ENCODE data around the gene PDCD4. TPM values are rescaled to one million over a fixed set of nuclear protein-coding genes. Genes with fewer than 3 reads are reported as not detected.

Gene PDCD4
- total and polyA plus RNA-seq, 5 donors from 2014 or later: 167 to 224 (median 204) TPM

DNA sequence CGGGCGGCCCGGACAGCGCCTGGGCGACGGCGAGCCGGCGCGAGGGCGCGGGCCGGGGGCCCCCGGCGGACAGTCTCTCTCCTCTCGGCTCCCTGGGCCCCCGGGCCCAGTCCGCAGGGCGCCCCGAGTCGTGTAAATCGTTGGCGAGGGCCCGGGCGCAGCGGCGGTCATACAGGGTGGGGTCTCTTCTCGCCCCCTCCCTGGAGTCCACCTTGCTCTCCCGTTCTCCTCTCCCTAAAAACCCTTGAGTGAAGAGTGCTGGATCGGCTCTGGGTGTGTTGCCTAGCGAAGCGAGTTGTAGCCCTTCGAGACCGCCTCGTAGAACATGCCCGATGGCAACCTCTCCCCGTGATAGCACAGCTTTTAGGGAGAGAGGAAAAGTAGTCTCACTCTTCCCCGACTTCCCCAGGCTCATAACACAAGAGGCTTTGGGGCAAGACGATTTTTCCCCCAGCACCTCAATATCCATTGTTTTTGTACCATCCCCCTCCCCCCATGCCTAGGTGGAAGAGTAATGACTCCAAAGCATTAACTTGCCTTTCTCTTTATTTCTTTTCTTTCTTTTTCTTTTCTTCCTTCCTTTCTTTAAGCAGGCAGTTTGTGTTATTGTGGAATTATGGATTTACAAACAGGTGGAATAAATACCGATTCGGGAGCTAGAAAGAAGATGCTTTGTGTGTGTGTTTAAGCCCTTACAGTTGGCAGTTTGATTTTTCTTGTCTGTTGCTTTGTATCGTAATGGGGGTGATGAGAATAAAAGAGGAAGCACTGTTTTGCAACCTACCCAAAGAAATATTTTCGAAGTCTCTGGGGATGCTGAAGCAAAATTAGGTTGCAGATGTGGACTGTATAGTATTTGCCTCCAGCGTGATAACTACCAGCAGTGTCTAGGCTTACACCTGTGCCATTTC lies 48.5 kb downstream of the PDCD4 start:
- Histone ChIP-seq H3K4me1 (ENCODE audit: control insufficient read depth, insufficient read depth, low read length, poor library complexity, severe bottlenecking) (peaks cover 30% of the 10 kb centered on the region), H3K9me3 (ENCODE audit: control insufficient read depth in 2 of 2, low read length in 2 of 2) (no peaks in the 10 kb centered on the region), H3K27me3 (ENCODE audit: control insufficient read depth, insufficient read depth, low read length) (no peaks in the 10 kb centered on the region), H3K36me3 (ENCODE audit: control insufficient read depth, insufficient read depth, low read length) (no peaks in the 10 kb centered on the region), H3K27ac (ENCODE audit: insufficient read depth, low read length, poor library complexity, severe bottlenecking) (peak overlapping the region; percentile 99), H3K4me3 (ENCODE audit: low read depth, low read length) (peak overlapping the region; percentile 91)
- Mint-ChIP-seq H3K9me3 (no peaks in the 10 kb centered on the region), H3K27ac (peak overlapping the region; percentile 77 to 91 (median 90)), H3K4me1 (peaks cover 20 to 64% (median 42%) of the 10 kb centered on the region in 4 donors), H3K36me3 (peaks cover 8% of the 10 kb centered on the region), H3K4me3 (peak overlapping the region; percentile 94 to 99 (median 96)), H3K27me3 (no peaks in the 10 kb centered on the region)
- peak; percentile 4 to 47 (median 22) for DNase-seq
- no peak for ATAC-seq (ENCODE audit: low read depth in 2 of 2)

DNA sequence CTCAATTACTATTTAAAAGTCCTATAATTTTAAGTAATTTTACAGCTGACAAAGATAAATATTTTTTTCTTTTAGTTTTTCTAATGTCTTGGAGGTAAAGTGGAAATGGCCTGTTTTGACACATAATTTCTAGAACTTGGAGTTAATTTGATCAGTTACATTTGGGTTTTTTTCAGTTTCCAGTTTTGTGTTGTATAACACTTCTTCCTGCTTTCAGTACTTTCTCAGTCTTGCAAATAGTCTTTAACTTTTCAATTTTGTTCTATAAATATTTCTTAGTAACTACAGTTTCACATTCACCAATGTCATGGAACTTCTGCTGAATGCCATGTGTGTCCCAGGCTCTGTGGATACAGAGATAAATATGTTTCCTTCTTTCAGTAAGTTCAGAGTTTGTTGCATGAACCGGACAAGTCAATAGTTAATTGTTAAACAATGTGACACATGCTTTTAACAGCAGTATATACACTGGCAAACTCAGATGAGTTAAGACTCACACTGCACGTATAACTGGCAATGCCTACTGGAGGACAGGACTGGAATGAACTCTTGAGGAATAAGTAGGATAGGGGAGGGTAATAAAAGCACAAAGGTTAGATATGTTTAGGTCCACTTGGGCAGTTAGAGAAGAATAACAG lies 52.2 kb downstream of the PDCD4 start:
- Mint-ChIP-seq H3K9me3 (no peaks in the 10 kb centered on the region), H3K36me3 (no peaks in the 10 kb centered on the region), H3K27me3 (no peaks in the 10 kb centered on the region), H3K4me1 (peaks cover 24 to 68% (median 41%) of the 10 kb centered on the region in 4 donors), H3K4me3 (peak overlapping the region in 2 of 4 donors; percentile 16 to 17), H3K27ac (peak overlapping the region in 1 of 3 donors; percentile 33)
- Histone ChIP-seq H3K27ac (ENCODE audit: insufficient read depth, low read length, poor library complexity, severe bottlenecking) (no peak overlapping the region), H3K9me3 (ENCODE audit: control insufficient read depth in 2 of 2, low read length in 2 of 2) (no peaks in the 10 kb centered on the region), H3K27me3 (ENCODE audit: control insufficient read depth, insufficient read depth, low read length) (no peaks in the 10 kb centered on the region), H3K36me3 (ENCODE audit: control insufficient read depth, insufficient read depth, low read length) (no peaks in the 10 kb centered on the region), H3K4me1 (ENCODE audit: control insufficient read depth, insufficient read depth, low read length, poor library complexity, severe bottlenecking) (peaks cover 39% of the 10 kb centered on the region), H3K4me3 (ENCODE audit: low read depth, low read length) (peak overlapping the region; percentile 9)
- DNase-seq: no peak
- ATAC-seq (ENCODE audit: low read depth in 2 of 2): no peak

DNA sequence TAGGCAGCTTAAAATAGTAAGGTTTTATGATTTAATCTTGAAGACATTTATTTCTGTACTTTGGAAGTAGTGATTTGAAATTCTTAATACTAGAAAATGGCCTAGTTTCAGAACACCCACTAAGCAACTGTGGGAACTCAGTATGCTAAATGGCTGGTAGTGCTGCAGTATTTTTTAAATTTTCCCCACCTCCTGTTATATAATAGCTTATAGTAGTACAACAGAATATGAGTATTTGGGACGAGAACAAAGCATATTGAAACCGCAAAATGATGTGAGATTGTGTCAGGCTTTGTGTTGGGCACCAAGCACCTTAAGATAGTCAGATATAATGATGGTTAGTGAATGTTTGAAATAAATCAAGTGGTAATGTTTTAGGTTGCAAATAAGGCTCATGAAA lies 55.7 kb downstream of the PDCD4 start:
- Mint-ChIP-seq H3K36me3 (no peaks in the 10 kb centered on the region), H3K27me3 (no peaks in the 10 kb centered on the region), H3K9me3 (no peaks in the 10 kb centered on the region), H3K27ac (no peak overlapping the region), H3K4me1 (peaks cover 24 to 47% (median 38%) of the 10 kb centered on the region in 4 donors), H3K4me3 (no peak overlapping the region)
- H3K27me3 ChIP-seq (ENCODE audit: control insufficient read depth, insufficient read depth, low read length): no peaks in the 10 kb centered on the region
- ATAC-seq (ENCODE audit: low read depth in 2 of 2) (no peak), DNase-seq (no peak)
- no peaks in the 10 kb centered on the region for H3K36me3 ChIP-seq (ENCODE audit: control insufficient read depth, insufficient read depth, low read length)
- H3K27ac ChIP-seq (ENCODE audit: insufficient read depth, low read length, poor library complexity, severe bottlenecking): no peak overlapping the region
- no peaks in the 10 kb centered on the region for H3K9me3 ChIP-seq (ENCODE audit: control insufficient read depth in 2 of 2, low read length in 2 of 2)
- peaks cover 35% of the 10 kb centered on the region for H3K4me1 ChIP-seq (ENCODE audit: control insufficient read depth, insufficient read depth, low read length, poor library complexity, severe bottlenecking)
- H3K4me3 ChIP-seq (ENCODE audit: low read depth, low read length): peak overlapping the region; percentile 7

- no peaks in the 10 kb centered on the region for H3K36me3 Mint-ChIP-seq
Observed at GRCh38 chr10:110931769-110932381, 60.1 kb downstream of the PDCD4 start.

DNA sequence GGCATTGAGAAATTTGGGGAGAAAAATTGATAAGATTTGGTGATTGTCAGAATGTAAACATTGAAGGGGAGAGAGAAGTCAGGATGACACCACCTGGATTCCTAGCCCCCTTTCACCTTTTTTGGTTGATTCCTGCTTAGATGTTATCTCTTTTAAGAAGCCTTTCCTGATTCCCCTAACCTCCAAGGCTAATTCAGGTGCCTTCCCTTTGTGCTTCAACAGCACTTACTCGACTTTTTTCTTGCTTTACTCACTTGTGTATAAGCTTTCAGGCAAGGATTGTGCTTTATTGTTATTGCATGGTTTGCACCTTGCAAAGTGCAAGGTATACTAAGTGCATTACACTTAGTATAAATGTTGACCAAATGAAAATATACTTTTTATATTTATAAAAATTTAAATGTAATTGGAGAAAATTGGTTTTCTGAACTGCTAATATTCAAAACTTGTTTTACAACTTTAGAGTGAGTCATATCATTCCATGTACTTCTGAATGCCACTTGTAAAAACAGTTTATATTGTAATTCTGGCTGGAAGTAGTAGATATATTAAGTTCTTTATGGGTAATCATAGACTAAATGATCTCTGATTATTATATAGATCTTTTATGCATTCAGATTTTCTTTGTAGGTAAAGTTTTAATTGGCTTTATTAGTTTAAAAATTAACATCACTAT lies 60.9 kb downstream of the PDCD4 start:
- H3K9me3 Mint-ChIP-seq: no peaks in the 10 kb centered on the region
- Histone ChIP-seq H3K27ac (ENCODE audit: insufficient read depth, low read length, poor library complexity, severe bottlenecking) (no peak overlapping the region), H3K27me3 (ENCODE audit: control insufficient read depth, insufficient read depth, low read length) (no peaks in the 10 kb centered on the region), H3K4me1 (ENCODE audit: control insufficient read depth, insufficient read depth, low read length, poor library complexity, severe bottlenecking) (peaks cover 16% of the 10 kb centered on the region), H3K36me3 (ENCODE audit: control insufficient read depth, insufficient read depth, low read length) (peaks cover 5% of the 10 kb centered on the region), H3K4me3 (ENCODE audit: low read depth, low read length) (no peak overlapping the region), H3K9me3 (ENCODE audit: control insufficient read depth in 2 of 2, low read length in 2 of 2) (no peaks in the 10 kb centered on the region)
- H3K27ac Mint-ChIP-seq: no peak overlapping the region
- ATAC-seq (ENCODE audit: low read depth in 2 of 2) (no peak), DNase-seq (no peak)
- H3K4me1 Mint-ChIP-seq: peaks cover 15 to 40% (median 33%) of the 10 kb centered on the region in 4 donors
- H3K4me3 Mint-ChIP-seq: no peak overlapping the region
- H3K27me3 Mint-ChIP-seq: no peaks in the 10 kb centered on the region
- H3K36me3 Mint-ChIP-seq: no peaks in the 10 kb centered on the region

More at GRCh38 chr10:110931769-110932381, 60.1 kb downstream of the PDCD4 start:
- Histone ChIP-seq H3K36me3 (ENCODE audit: control insufficient read depth, insufficient read depth, low read length) (peaks cover 2% of the 10 kb centered on the region), H3K27me3 (ENCODE audit: control insufficient read depth, insufficient read depth, low read length) (no peaks in the 10 kb centered on the region), H3K27ac (ENCODE audit: insufficient read depth, low read length, poor library complexity, severe bottlenecking) (no peak overlapping the region), H3K9me3 (ENCODE audit: control insufficient read depth in 2 of 2, low read length in 2 of 2) (no peaks in the 10 kb centered on the region), H3K4me3 (ENCODE audit: low read depth, low read length) (peak overlapping the region; percentile 9), H3K4me1 (ENCODE audit: control insufficient read depth, insufficient read depth, low read length, poor library complexity, severe bottlenecking) (peaks cover 23% of the 10 kb centered on the region)
- no peak overlapping the region for H3K4me3 Mint-ChIP-seq
- no peaks in the 10 kb centered on the region for H3K27me3 Mint-ChIP-seq
- H3K27ac Mint-ChIP-seq: no peak overlapping the region
- H3K4me1 Mint-ChIP-seq: peaks cover 17 to 42% (median 34%) of the 10 kb centered on the region in 4 donors
- H3K9me3 Mint-ChIP-seq: no peaks in the 10 kb centered on the region
- ATAC-seq (ENCODE audit: low read depth in 2 of 2): no peak
- no peak for DNase-seq

GRCh38 chr10:110936757-110937156 lies 65.0 kb downstream of the PDCD4 start:
- Mint-ChIP-seq H3K4me1 (peaks cover 35 to 55% (median 47%) of the 10 kb centered on the region in 4 donors), H3K27me3 (no peaks in the 10 kb centered on the region), H3K4me3 (no peak overlapping the region), H3K9me3 (peaks cover 0 to 4% (median 0%) of the 10 kb centered on the region in 7 donors), H3K27ac (no peak overlapping the region), H3K36me3 (peaks cover 13% of the 10 kb centered on the region)
- H3K4me1 ChIP-seq (ENCODE audit: control insufficient read depth, insufficient read depth, low read length, poor library complexity, severe bottlenecking): no peaks in the 10 kb centered on the region
- H3K27me3 ChIP-seq (ENCODE audit: control insufficient read depth, insufficient read depth, low read length): no peaks in the 10 kb centered on the region
- H3K27ac ChIP-seq (ENCODE audit: insufficient read depth, low read length, poor library complexity, severe bottlenecking): no peak overlapping the region
- no peak overlapping the region for H3K4me3 ChIP-seq (ENCODE audit: low read depth, low read length)
- DNase-seq (no peak), ATAC-seq (ENCODE audit: low read depth in 2 of 2) (no peak)
- peaks cover 10% of the 10 kb centered on the region for H3K36me3 ChIP-seq (ENCODE audit: control insufficient read depth, insufficient read depth, low read length)
- H3K9me3 ChIP-seq (ENCODE audit: control insufficient read depth in 2 of 2, low read length in 2 of 2): no peaks in the 10 kb centered on the region

DNA sequence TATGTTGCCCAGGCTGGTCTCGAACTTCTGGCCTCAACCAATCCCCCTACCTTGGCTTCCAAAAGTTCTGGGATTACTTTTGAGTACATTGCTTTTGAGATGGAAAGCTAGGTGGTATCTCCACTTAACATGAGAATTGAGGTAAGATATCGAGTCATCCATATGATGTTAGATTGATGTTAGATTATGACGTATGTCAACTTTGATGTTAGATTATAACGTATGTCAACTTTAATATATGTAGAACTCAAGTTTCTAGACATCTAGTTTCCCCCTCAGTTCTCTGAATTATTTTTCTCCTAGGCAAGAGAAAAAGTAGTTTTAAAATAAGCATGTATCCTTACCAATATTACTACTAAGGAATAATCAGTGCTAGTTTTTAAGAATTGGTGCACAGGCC lies 67.7 kb downstream of the PDCD4 start:
- peaks cover 33% of the 10 kb centered on the region for H3K36me3 Mint-ChIP-seq
- H3K4me1 ChIP-seq (ENCODE audit: control insufficient read depth, insufficient read depth, low read length, poor library complexity, severe bottlenecking): no peaks in the 10 kb centered on the region
- H3K9me3 ChIP-seq (ENCODE audit: control insufficient read depth in 2 of 2, low read length in 2 of 2): no peaks in the 10 kb centered on the region
- H3K4me3 Mint-ChIP-seq: no peak overlapping the region
- no peak overlapping the region for H3K27ac Mint-ChIP-seq
- H3K4me3 ChIP-seq (ENCODE audit: low read depth, low read length): no peak overlapping the region
- ATAC-seq (ENCODE audit: low read depth in 2 of 2): no peak
- H3K27me3 Mint-ChIP-seq: no peaks in the 10 kb centered on the region
- H3K4me1 Mint-ChIP-seq: peaks cover 44 to 62% (median 52%) of the 10 kb centered on the region in 4 donors
- H3K36me3 ChIP-seq (ENCODE audit: control insufficient read depth, insufficient read depth, low read length): peaks cover 23% of the 10 kb centered on the region
- no peaks in the 10 kb centered on the region for H3K27me3 ChIP-seq (ENCODE audit: control insufficient read depth, insufficient read depth, low read length)
- H3K9me3 Mint-ChIP-seq: peaks cover 0 to 15% (median 0%) of the 10 kb centered on the region in 7 donors
- DNase-seq: no peak
- no peak overlapping the region for H3K27ac ChIP-seq (ENCODE audit: insufficient read depth, low read length, poor library complexity, severe bottlenecking)
